Fibroblast of skin of scalp (primary cell): ENCODE results near the gene ZNF652.

Experiments
- DNase-seq: peaks from one replicate; pipeline ENCODE4 v3.0.0-alpha.2; 2013

The ZNF652 gene

DNA sequence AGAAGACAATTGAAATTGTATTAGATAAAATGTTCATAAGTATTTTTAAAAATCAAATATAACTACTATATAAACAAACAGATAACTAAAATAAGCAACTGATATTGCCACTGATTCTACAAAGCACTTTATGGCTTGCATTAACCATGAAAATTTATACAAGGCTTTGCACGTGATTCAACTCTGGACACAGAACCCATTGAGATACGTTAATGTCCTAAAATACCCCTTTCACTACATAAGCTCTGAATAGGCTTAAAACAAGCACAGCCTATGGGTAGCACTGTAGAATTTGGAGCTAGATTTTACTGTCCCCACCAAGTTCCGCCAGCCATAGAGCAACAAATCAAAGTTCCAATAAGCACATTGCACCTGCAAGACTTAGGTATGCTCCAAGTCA is 4.5 kb downstream of the ZNF652 start:
- no peak for DNase-seq

DNA sequence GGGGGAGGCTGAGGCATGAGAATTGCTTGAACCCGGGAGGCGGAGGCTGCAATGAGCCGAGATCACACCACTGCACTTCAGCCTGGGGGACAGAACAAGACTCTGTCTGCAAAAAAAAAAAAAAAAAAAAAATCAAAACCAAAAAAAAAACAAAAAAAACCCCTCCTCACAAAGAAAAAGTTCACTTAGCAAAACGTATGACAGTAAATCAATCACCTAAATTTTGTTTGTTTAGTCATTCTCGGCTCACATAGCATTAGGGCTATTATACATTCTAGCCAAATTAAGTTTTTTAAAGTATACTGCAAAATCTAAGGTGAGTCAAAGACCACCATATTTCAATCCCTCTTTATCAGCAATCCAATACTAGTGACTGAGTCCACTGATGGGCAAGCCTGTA is 5.7 kb downstream of the ZNF652 start:
- no peak for DNase-seq

DNA sequence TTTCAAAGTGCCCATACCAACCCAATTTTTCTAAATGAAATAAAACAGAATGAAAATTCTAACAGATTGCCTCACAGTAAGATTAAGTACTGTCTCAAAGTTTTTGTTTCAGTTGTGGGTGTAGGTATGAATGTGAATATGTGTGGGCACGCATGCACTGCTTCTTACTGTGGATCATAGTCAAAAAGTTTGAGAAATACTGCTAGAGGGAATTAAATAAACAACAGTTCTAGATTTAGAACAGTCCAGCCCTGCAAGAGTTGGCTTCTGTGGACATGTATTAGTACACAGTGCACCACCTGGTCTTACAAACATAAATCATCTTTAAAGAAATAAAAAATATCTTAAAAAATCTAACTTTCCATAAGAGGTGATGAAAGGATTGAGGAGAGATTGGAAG is 8.4 kb downstream of the ZNF652 start:
- DNase-seq: no peak

DNA sequence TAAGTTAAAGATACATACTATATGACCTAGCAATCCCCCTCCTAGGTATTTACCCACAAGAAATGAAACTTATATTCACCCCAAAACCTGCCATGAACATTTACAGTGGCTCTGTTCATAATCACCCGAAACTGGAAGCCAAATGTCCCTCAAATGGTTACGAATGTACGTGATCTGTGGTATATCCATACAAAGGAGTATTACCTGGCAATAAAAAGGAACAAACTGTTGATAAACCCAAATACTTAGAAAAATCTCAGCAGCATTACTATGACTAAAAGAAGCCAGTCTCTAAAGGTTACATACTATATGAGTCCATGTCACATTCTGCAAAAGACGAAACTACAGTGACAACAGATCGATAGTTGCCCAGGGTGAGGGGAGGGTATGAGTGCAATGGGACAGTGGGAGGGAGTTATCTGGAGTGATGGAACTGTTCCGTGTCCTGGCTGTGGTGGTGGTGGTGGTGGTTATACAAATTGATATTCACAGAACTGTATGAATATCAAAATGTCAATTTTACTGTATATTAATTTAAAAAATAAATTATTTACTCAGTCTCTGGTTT is 9.4 kb downstream of the ZNF652 start:
- DNase-seq: no peak

DNA sequence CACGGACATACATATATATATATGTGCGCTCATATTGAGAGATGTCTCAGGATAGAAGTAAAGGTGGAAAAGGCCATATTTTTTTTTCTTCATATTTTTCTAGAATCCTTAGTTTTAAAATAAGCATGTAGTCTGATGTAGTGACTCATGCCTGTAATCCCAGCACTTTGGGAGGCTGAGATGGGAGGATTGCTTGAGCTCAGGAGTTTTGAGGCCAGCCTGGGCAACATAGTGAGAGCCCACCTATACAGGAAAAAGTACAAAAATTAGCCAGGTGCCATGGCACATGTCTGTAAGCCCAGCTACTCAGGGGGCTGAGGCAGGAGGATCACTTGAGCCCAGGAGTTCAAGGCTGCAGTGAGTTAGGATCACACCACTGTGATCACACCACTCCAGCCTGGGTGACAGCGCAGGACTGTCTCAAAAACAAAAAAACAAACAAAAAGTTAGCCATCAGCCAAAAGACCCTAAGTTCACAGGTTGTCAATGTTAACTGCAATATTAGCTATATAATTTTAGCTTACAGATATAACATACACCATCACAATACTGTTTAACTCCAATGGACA is 10.4 kb downstream of the ZNF652 start:
- no peak for DNase-seq

DNA sequence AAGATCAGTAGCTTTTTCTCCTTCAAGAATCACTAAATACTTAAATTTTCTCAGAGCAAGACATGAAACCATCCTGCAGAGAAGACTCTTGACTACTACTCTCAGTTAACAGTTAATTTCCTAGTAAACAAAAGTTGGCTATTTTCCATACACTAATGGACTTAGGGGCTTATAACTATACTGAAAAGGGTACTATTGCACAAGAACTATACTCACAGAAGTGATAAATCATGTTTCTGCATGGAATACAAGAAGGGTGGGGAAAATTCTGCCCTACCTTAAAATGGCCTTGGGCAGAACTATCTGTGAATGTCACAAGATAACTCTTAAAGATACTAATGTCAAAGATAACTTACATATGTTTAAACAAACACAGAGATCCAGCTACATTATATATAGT is 12.5 kb downstream of the ZNF652 start:
- DNase-seq: no peak

DNA sequence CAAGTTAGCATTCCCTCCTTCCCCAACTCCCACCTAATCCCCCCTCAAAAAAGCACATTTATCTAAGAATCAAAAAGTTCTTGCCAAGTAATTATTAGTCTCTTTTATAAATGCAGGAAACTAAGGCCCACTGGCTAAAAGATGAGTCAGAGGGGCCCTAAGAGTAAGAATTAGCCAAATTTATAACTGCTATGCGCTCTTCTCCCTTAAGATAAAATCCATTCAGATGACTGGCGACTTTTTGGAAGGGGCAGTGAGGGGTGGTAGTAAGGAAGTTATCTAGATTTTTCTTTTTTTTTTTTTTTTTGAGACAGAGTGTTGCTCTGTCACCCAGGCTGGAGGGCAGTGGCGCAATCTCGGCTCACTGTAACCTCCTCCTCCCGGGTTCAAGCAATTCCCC is 17.1 kb downstream of the ZNF652 start:
- DNase-seq: peak; percentile 24

DNA sequence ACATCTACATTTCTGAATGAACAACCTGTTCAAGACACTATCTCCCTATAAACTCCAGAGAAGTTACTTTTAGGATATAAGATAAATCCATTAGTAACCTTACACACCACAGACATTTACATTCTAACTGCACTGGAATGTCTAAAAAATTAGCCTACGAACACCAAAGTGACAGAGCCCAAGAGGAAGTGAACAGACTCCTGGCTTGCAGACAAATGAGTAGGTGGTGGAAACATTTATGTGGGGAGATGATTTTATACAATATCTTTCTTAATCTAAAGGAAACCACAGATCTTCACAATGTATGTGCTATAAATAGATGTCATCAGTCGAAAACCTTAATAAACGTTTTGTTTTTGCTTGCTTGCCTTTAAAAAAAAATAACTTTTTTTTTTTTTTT is 18.8 kb downstream of the ZNF652 start:
- DNase-seq: peak; percentile 76

DNA sequence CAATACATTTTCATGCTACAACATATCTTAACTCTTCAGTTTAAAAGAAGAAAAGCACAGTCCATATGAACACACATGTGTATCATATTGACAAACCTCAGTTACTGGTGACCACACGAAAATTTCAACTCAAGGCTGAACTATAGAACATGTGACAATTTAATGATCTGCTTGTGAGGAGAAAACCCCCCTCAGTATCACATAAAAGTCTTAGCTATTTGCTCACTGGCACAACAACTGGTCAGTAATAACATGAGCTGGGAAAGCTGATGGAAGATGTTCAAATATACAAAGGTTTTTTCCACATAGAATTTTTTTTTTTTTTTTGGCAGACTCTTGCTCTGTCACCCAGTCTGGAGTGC is 19.5 kb downstream of the ZNF652 start:
- DNase-seq: no peak

DNA sequence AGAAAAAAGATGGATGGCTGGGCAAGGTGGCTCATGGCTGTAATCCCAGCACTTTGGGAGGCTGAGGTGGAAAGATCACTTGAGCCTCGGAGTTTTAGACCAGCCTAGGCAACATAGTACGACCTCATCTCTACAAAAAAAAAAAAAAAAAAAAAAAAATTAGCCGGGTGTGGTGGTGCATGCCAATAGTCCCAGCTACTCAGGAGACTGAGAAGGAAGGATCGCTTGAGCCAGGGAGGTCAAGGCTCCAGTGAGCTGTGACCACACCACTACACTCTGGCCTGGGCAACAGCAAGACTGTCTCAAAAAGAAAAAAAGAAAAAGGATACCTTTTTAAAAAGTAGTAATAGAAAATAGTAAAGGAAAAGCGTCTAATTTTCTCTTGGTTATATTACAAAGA is 20.7 kb downstream of the ZNF652 start:
- no peak for DNase-seq

DNA sequence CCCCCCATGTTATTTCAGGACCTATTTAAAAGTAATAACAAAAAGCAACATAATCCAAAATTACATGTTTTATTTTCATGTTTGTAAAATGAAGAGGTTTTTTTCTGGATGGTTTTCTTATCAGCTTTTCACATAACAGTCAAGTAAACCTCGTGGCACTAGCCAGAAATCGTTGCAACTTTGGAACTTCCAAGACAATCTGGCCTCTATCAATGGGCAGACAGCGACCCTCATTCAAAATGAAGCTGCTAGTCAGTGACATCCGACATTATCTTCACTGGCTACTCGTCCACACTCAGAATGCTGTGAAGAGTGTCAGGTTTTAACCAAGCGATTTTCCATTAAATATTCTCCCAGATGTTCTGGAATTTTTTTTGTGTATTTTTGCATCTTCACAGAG is 22.7 kb downstream of the ZNF652 start:
- DNase-seq: no peak

DNA sequence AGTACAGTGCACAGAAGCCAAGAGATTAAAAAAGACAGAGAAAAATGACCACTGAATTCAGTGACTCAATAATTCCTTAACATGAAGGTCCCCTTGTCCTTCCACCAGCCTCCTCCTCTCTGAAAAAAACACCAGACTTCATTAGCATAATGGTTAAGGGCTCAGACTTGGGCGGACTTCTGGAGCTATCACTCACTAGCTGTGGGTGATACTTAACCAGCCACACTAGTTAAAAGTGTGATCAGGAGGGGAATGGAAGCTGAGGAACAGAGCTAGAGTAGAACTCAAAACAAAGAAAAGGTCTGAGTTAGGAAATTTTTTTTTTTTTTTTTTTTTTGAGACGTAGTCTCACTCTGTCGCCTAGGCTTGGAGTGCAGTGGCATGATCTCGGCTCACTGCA is 23.2 kb downstream of the ZNF652 start:
- DNase-seq: no peak

DNA sequence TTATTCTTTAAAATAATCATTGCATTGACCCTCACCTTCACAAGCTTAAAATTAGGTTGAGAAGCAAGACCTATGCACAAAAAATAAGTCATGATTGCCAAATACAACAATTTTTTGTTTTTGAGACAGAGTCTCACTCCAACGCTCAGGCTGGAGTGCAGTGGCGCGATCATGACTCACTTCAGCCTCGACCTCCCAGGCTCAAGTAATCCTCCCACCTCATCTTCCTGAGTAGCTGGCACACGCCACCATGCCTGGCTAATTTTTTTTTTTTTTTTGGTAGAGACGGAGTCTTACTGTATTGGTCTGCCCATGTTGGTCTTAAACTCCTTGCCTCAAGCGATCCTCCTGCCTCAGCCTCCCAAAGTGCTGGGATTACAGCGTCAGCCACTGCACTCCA is 24.2 kb downstream of the ZNF652 start:
- DNase-seq: no peak

DNA sequence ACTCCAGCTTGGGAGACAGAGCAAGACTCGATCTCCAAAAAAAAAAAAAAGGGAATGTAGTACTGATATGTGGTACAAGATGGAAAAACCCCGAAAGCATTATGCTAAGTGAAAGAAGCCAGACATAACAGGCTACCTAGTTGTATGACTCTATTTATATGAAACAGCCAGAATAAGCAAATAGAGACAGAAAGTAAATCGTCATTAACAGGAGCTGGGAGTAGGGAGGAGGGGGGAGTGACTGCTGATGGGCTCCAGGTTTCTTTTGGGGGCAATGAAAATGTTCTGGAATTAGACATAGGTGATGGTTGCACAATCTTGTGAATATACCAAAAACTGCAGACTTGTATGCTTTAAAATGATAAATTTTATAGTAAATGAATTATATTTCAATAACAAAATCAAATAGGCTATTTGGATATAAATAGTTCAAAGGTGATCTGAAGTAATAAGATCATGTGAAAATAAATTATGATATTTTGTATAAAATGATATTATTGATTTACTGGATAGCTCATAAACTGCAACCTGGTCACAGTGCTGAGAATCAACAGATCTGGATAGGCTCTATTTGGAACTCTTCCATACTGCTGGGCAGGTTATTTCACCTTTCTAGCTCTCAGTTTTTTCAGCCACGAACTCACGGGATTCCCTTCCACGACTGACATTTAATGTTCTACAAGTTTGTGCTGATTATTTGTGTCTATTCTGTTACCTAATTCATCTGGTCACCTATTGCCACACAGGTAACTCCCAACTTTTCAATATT is 27.1 kb downstream of the ZNF652 start:
- DNase-seq: no peak

DNA sequence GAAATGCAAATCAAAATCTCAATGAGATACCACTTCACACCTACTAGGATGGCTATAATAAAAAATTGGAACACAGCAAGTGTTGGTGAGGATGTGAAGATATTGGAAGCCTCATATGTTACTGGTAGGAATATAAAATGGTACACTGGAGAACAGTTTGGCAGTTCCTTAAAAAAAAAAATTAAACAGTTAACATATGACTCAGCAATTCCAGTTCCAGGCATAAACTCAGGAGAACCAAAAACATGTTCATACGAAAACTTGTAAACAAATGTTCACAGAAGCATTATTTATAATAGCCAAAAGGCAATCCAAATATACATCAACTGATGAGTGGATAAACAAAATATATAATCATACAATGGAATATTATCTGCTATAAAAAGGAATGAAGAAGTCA is 28.2 kb downstream of the ZNF652 start:
- DNase-seq: no peak

DNA sequence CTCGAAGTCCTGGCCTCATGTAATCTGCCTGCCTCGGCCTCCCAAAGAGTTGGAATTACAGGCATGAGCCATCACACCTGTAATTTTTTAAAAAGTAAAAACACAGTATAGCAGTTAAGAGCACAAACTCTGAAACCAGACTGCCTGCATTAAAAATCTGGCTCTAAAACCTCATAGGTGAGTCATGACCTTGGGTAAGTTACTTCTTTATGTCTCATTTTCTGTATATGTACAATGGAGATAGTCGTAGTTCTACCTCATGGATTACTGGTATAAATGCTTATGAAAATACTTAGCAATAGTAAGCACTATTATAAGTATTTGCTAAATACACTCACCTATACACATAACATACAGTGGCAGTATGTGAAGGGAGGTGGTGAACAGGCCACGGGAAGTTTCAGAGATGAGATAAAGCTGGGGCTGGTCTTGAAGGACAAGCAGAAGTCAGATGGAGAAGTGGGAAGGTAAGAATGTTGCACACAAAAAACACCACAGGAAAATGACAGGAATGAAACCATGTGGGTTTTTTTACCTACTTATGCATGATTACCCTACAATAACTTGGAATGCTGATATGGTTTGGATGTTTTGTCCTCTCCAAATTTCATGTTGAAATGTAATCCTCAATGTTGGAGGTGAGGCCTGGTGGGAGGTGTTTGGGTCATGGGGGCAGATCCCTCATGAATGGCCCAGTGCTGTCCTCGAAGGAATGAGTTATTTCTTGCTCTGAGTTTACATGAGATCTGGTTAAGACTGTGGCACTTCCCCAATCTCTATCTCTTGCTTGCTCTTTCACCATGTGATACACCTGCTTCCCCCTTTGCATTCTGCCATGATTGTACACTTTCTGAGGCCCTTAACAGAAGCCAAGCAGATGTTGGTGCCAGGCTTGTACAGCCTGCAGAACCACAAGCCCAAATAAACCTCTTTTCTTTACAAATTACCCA is 33.9 kb downstream of the ZNF652 start:
- no peak for DNase-seq

DNA sequence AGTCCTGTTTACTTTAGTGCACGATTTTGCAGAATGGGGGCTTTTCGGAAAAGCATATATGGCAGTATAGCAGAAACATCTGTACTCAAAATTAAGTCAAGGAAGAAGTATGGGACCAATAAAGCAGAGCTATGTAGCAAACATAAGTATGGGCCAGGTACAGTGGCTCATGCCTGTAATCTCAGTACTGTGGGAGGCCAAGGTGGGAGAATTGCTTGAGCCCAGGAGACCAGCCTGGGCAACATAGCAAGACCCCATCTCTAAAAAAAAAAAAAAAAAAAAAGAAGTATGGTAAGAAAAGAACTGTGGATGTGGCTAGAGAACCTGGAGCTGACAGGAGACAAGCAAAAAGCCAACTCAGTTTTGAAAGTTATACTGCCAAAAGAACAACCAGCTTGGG is 36.1 kb downstream of the ZNF652 start:
- DNase-seq: no peak

DNA sequence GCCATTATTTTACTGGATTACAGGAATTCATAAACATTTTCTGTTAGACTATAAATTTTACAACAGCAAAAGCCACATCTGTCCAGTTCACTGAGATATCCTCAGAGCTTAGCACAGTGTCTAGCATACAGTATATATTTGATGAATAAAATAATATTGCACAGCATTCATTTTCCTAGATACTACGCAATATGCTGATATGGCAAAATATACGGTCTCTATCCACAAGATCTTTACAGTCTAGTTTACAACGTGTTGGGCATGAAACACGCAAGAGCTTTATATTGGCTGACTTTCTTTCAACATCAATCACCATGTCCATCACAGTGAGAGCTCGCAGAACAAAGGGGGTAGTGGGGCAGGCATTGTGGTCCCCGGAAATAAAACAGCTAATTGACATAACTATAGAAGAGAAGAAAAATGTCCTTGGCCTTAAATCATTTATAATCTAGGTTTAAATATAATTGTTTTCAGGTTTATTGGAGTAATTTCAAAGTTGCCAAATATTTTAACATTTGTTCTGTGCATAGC is 43.5 kb downstream of the ZNF652 start:
- no peak for DNase-seq

DNA sequence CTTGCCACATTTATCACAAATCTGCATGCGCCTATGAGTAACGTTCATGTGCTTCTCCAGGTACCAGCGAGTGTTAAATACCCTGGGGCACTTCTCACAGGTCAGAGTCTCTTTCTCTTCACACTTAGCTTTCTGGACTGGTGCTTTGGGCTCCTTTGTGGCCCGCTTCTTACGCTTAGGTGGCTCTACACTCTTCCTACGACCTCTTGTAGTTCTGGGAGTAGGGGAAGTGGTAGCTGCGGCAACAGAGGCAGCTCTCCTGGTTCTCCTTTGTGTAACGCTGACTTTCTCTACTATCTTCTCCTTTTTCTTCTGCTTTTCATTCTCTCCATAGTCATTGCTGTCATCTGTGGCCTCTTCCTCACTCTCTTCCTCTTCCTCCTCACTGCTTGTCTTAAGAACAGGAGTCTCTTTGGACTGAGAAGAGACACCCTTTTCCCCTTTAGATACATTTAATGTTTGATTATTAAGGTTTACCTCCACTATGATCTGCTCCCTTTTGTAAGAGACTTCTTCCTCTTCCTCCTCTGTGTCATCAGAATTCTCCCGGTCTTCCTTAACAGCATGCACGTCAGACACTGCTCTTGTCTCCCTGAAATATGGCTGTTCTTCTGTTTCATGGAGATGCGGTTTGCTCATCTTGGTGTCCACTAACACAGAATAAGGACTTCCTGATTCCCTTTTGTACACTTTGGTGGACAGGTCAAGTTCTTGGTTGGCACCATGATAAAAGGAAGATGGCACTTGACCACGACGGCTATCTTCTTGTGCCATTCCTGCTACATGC is 45.0 kb downstream of the ZNF652 start:
- no peak for DNase-seq

DNA sequence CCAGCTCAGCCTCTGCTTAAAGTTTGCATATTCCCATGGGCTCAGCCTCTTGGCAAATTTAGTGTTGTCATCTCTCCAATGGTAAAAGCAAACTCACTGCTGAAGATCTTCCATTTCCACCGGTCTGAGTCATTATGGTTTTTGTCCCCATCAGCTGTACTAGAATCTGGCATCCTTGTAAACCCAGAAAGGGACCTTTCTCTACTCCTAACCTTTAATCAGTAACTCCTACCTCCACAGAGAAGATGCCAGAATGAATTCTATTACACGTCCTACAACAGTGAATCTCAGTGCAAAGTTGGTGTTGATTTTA is 45.8 kb downstream of the ZNF652 start:
- peak; percentile 7 for DNase-seq

DNA sequence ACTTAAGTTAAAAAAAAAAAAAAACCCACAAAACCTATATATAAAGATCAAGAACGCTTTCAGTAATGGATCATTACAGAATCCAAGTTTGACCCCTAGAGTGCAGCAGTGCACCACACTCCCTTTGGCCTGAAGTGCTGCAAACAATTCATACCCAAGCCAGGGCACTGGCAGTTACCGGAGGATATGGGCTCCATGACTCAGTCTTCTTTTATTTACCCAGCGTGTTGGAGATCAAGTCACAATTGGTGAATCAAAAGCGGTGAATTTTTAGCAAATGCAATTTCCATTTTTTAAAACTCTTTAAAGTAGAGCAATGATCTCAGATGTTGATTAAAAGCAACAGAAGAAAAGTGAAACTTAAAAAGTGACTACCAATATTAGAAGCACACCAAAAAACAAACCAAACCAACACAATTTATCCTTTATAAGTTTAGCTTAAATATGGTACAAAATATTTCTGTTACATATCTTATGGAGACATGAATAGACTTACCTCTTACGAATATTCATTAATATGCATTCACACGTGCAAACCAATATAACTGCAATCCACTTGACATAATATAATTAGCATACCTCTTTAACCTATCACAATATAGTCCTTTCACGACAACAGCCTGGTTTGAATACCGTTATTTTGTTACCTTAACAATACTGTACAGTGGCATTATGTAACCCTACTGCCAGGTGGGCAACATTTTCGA is 46.3 kb downstream of the ZNF652 start:
- DNase-seq: peak; percentile 88

DNA sequence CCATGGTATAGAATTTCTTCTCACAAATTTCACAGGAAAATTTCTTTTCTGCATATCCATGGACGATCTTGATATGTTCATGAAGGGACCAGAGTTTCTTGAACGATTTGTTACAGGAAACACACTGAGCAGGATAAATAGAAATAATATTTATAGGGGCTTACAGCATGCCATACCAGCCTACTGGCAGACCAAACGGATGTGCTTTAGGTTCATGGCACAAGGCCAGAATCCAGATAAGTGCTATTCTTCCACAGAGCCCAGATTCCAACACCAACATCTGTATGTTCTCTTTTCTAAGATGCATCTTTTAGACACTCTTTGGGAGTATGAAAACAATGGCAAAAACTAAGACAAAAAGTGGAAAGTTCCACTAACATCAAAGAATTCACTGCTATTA is 49.3 kb downstream of the ZNF652 start:
- no peak for DNase-seq
